HG02981 (cell line): ENCODE results near the gene PSMB7.

Experiments used
- ATAC-seq: cut with Tn5 transposase; IDR thresholded peaks from one replicate; pipeline ENCODE4 v1.9.1; 2021; ENCODE audit warnings: mild to moderate bottlenecking, moderate library complexity; ENCODE audit not compliant: unreplicated experiment

Gene PSMB7

DNA sequence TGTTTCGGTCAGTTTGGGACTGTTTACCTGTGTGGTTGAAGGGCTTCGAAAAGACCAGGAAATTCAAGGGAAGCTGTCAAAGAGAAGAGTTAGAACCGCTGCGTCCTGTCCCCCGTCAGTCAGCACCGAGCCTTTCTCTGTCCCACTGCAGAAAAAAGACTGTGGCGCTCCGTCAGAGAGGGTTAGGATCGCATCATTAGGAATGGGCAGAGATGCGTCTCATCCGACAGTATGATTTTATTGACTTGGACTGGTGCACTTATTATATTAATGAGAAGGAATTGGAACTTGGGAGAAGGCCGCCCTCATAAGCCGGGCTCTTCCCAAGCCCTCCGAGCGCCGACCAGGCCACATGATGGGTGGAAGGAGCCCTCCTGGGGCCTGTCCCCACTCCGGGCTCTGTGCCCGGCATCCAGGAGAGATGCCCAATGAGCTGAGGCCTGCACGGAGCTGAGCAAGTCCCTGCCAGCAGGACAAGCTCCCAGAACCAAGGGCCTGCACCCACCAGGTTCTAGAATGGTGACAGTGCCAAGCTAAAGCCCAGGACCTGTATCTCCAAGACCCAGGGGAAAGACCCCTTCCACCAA lies 85.9 kb downstream of the PSMB7 start:
- ATAC-seq, result no peak

GRCh38 chr9:124328285-124328684 lies 87.0 kb downstream of the PSMB7 start:
- ATAC-seq, result no peak

- ATAC-seq, result no peak
Observed at GRCh38 chr9:124327491-124327890, 87.8 kb downstream of the PSMB7 start.

- no peak for ATAC-seq
Observed at GRCh38 chr9:124326378-124326777, 88.9 kb downstream of the PSMB7 start.

DNA sequence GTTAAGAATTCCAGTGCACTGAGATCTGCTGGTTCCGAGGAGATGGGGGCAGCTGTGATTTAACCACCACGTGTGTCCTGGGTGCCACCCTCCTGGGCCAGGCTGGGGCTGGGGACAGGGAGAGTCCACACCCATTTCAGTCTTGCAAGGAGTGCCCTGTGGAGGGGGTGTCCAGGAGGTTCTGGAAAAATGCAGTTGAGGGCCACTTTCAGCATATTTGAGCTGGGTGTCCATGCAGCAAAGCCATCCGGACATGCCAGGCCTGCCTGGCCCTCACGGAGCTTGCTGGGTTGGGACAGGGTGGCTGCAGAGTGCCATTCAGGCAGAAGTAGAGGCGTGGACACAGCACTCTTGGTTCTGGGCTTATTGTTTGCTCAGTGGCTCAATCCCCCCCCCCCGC lies 89.4 kb downstream of the PSMB7 start:
- ATAC-seq, result no peak

DNA sequence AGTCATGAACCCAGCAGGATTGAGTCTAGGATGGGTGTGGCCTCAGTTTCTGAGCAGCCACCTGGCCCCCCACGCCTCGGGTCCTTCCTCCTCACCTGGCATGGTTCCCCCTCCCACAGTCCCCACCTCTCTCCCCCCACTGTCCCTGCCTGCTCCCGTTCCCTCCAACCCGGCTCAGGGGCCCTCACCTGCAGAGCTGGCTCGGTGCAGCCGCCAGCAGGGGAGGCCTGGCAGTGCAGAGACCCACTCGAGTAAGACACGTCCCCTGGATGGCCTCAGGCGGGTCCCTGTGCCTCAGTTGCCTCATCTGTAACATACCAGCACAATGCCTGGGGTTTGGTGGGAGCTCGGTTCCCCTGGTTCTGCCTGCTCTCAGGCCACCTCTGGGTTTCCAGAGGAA lies 91.3 kb downstream of the PSMB7 start:
- no peak for ATAC-seq

DNA sequence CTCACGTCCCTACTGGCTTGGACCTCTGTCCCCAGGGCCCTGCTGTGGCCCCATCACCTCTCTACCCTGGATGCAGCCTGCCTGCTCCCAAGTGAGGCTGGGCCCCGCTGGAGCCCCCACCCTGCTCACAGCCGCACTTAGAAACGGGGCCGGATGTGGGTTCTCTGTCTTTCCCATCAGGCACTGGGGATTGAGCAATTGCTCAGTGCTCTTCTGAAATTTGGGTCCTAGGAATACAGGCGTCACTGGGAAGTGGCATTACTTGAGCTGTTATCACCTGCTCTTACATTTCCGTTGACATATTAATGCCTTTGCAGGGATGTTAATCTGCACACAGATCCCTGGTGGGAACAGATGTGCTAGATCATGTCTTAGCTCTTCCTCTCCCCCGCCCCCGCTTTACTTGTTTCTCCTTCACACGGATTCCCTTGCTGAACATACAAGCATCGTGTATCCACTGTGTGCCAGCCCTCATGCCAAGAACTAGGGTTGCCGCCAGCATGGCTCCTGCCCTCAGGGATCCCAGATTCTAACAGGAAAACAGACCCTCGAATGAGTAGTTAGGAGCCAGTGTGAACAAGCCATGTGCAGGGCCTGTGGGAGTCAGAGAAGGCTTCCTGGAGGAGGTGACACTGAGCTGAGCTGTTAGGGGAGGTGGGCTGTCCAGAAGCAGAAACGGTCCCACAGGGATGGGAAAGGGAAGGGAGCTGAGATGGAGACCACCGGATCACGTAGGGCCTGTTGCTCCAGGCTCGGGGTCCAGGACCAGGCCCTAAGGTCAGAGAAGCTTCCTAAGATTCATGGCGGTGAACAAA lies 92.4 kb downstream of the PSMB7 start:
- ATAC-seq, result no peak

- no peak for ATAC-seq
Observed at GRCh38 chr9:124321935-124322334, 93.3 kb downstream of the PSMB7 start.

GRCh38 chr9:124321416-124321815 lies 93.8 kb downstream of the PSMB7 start:
- no peak for ATAC-seq

- ATAC-seq, result no peak
Observed at GRCh38 chr9:124320062-124320973, 94.9 kb downstream of the PSMB7 start.

GRCh38 chr9:124315882-124316281 lies 99.4 kb downstream of the PSMB7 start:
- ATAC-seq, result no peak

GRCh38 chr9:124313940-124314339 lies 101.3 kb downstream of the PSMB7 start:
- no peak for ATAC-seq

GRCh38 chr9:124312290-124313265 lies 102.7 kb downstream of the PSMB7 start:
- ATAC-seq, result no peak

DNA sequence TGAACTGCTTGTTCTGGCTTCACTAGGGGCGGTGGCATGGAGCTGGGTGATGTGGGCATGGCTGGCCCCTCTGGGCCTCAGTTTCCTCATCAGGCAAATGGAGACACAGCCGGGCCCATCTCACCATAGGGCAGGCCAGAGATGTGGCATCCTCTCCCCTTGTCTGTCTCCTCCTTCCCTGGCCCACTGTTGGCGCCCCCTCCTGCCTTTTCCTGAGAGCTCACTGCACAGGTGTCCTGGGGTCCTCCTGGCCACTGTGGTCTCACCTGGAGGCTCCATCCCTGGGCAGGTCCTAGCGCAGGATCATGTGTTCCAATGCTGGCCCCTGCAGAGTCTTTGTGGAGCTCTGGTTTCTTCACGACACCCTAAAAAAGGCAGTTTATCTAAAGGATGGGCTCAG lies 104.0 kb downstream of the PSMB7 start:
- no peak for ATAC-seq

DNA sequence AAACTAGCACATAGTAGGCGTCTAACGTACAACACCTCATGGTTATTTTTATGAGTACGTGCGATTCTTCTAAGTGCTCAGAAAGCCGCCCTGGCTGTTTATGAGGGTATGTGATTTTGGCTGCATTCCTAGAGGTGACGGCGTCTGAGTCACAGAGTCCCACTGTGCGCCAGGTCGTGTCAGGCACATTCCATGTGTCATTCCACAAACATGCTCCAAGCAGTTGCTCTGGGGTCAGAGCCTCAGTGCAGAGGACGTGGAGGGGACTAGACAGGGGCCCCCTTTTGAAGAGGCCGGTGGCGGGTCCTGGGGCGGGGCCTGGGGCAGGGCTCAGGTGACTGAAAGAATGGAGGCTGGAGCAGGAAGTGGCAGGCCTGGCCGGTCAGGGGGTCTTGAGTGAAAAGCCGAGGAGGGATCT lies 105.6 kb downstream of the PSMB7 start:
- no peak for ATAC-seq

GRCh38 chr9:124308606-124309491 lies 106.4 kb downstream of the PSMB7 start:
- ATAC-seq, result no peak

DNA sequence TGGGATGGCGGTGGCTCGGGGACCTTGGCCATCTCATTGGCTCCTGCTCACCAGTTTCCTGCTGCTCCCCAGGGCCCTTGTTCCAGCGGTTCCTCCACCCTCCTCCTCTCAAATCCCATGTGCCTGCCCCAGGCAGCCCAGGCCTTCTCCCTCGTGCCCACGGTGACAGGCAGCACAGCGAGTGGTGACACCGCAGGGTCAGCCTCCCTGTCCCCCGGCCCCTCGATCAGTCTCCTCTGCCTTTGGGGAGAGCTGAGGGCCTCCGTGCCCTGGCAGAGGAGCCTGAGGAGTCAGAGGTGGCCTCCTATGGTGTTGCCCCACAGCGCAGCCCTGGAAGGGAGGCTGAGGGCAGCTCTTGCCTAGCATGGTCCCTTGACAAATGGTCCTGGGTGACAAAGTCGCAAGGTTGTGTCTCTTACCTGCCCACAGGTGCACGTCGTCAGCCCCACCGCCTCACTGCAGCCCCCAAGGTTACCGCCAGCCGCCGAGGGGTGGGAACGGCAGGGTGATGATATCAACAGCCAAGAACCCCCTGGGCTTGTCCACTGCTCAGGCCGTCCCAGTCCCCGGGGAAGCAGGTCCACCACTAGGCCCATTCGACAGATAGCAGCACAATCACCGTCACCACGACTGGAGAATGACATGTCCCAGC lies 107.7 kb downstream of the PSMB7 start:
- no peak for ATAC-seq

- ATAC-seq, result no peak
Observed at GRCh38 chr9:124306098-124306735, 109.0 kb downstream of the PSMB7 start.
